AML-193 (cell line): ENCODE measurements around the gene PHOX2A.
"Not testable (repeated sequence)": the region's sequence is repeated elsewhere in the genome, so short reads cannot be mapped to it uniquely, and the experiment has no call there.

Source experiments
- DNase-seq, 2 experiments: peaks; one replicate each; lab custom pipeline; 2025; lab: John Stamatoyannopoulos, UW

PHOX2A gene

GRCh38 chr11:72244060-72244360 is at the start of gene PHOX2A:
TSS of gene PHOX2A (minus strand) at chr11:72244176. CDS start at chr11:72244004, 172 bp downstream.
- no peak for DNase-seq

- DNase-seq = no peak
Observed at GRCh38 chr11:72293391-72293790, 49.4 kb upstream of the PHOX2A start.

GRCh38 chr11:72292106-72292785 is 48.3 kb upstream of the PHOX2A start:
- DNase-seq = no peak

GRCh38 chr11:72290741-72291140 is 46.8 kb upstream of the PHOX2A start:
- DNase-seq = peak in 1 of 2 experiments; percentile 5

GRCh38 chr11:72287293-72287692 is 43.3 kb upstream of the PHOX2A start:
- no peak for DNase-seq

GRCh38 chr11:72283947-72284346 is 40.0 kb upstream of the PHOX2A start:
- no peak for DNase-seq

- no peak for DNase-seq
Observed at GRCh38 chr11:72280726-72281315, 36.8 kb upstream of the PHOX2A start.

- DNase-seq = no peak
Observed at GRCh38 chr11:72280037-72280436, 36.1 kb upstream of the PHOX2A start.

GRCh38 chr11:72278905-72279304 is 34.9 kb upstream of the PHOX2A start:
- DNase-seq = no peak

- DNase-seq = no peak
Observed at GRCh38 chr11:72274435-72274834, 30.5 kb upstream of the PHOX2A start.

- no peak for DNase-seq
Observed at GRCh38 chr11:72271980-72272379, 28.0 kb upstream of the PHOX2A start.

GRCh38 chr11:72267956-72268617 is 24.1 kb upstream of the PHOX2A start:
- DNase-seq = no peak

- not testable (repeated sequence) for DNase-seq
Observed at GRCh38 chr11:72266960-72267359, 23.0 kb upstream of the PHOX2A start.

GRCh38 chr11:72265951-72266350 is 22.0 kb upstream of the PHOX2A start:
- no peak for DNase-seq

GRCh38 chr11:72263361-72263760 is 19.4 kb upstream of the PHOX2A start:
- no peak for DNase-seq

GRCh38 chr11:72260574-72260973 is 16.6 kb upstream of the PHOX2A start:
- DNase-seq = no peak

GRCh38 chr11:72259490-72259889 is 15.5 kb upstream of the PHOX2A start:
- DNase-seq = no peak

GRCh38 chr11:72257570-72257969 is 13.6 kb upstream of the PHOX2A start:
- DNase-seq = no peak

GRCh38 chr11:72254299-72254993 is 10.5 kb upstream of the PHOX2A start:
- no peak for DNase-seq

GRCh38 chr11:72253392-72253791 is 9.4 kb upstream of the PHOX2A start:
- DNase-seq = no peak

- DNase-seq = no peak
Observed at GRCh38 chr11:72251614-72252013, 7.6 kb upstream of the PHOX2A start.

GRCh38 chr11:72250661-72251464 is 6.9 kb upstream of the PHOX2A start:
- DNase-seq = no peak
